HT-29 (cell line): Measurements from ENCODE around the gene FKRP. TPM values are rescaled to one million over a fixed set of nuclear protein-coding genes. Genes with fewer than 3 reads are reported as not detected.

ENCODE experiments used
- DNase-seq: peaks from one replicate; pipeline ENCODE4 v3.0.0-alpha.2; 2015; ENCODE audit warnings: low spot score
- total RNA-seq: library from RNA; depleted of rRNA; stranded (reverse); fragments of >200 nt; shearing (Covaris generic); gene quantifications from 2 replicates; pipeline ENCODE4 v1.2.3, GENCODE V29; 2014

FKRP gene
- total RNA-seq, 1 experiment from 2014 or later: 30.7 TPM

- DNase-seq: no peak
These were observed 13.5 kb upstream of the FKRP start for GRCh38 chr19:46732172-46732938.

DNA sequence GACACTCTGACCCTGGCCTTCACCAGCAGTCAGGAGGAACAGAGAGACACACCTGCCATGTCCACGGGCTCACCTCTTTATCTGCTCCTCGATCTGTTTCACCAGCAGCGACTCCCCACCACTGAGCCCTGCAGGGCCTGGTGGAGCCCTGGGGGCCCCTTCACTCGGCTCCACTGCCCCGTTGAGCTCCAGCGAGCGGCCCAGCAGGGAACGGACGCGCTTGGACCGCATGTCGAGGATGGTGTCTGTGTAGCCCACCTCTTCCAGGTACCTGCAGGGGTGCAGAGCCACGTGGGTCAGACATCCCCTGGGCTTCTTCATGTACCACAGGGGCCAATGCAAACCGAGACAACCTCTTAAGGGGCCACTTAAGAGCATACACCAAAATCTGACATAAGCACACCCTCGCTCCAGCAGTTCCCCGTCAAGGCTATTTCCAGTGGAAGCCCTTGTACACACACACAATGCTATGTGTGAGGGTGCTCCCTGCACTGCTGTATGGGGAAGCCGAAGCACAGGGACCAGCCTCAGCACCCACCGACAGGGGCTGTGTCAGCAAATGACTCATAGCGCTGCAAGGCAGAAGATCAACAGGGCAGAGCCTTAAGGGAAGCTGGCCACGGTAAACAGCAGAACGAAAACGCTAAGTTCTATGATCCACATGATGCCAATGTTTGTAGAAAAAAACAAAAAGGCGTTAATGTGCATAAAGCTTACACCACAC, 12.7 kb upstream of the FKRP start:
- DNase-seq: peak; percentile 51

DNA sequence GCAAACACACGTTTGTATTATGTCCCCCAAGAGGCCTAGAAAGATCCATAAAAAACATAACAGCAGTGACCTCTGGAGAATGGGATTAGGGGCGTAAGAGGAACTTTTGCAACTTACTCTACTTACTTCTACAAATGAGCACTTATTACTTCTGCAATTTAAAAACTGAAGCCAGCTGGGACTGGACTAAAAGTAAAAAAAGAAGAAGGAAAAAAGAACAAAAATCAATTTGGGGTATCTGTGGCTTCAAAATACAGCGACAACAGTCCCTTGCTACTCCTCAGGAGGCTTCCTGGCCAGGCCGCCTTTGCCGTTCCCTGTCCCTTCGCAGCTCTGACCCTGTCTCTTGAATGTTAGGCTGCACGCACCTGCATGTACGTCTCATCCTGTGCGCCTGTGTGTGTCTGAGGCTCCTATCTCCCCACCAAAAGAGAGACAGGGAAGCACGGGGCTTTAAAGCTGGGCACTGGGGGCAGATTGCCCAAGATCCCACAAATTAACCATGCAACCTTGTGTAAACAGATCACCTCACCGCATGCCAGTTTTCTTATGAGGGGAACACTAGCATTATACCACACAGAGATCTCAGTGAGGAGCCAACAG, 12.1 kb upstream of the FKRP start:
- DNase-seq: no peak

GRCh38 chr19:46736531-46737297, 9.1 kb upstream of the FKRP start:
- no peak for DNase-seq

- no peak for DNase-seq
These were observed 8.6 kb upstream of the FKRP start for GRCh38 chr19:46737298-46737654.

DNA sequence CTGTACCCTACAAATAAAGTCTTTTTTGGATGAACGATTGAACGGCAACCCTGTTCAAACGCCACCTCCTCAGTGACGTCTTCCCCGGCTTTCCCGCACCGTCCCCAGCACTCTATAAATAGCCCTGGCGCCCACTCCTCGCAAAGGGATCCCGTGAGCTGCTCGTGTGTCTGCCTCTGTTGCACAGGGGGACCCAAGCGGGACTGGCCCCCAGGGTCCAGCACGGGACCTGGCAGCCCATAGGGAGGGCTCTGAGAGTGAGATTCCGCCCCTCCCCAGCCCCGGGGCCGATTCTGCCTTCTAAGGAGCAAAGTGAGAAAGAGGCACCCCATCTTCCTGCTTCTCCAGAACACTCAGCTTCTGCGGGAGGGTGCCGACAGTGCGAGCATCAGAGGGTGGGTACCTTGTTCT, 8.1 kb upstream of the FKRP start:
- no peak for DNase-seq

DNA sequence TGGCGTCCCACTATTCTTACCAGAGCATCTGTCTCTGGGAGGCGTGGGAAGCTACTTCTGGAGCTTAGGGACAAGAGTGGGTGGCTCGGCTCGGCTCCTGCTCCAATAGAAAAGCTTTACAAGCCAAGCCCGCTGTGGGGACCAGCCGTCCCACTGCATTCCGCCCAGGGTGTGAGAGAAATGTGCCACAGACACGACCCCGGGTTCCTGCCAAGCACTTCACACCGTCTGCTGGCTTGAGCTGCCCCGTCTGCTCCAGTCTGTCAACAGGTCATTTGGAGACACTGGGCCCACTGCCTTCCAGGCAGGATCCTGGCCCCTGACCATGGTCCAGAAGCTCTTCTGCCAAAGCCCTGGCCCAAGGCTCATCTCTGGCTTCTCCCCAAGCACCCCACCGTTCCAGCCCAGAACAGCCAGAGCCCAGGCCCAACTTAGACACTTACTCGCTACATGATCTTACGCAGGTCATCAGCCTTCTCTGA, 6.5 kb upstream of the FKRP start:
- DNase-seq: no peak

GRCh38 chr19:46741447-46741846, 4.4 kb upstream of the FKRP start:
- no peak for DNase-seq

DNA sequence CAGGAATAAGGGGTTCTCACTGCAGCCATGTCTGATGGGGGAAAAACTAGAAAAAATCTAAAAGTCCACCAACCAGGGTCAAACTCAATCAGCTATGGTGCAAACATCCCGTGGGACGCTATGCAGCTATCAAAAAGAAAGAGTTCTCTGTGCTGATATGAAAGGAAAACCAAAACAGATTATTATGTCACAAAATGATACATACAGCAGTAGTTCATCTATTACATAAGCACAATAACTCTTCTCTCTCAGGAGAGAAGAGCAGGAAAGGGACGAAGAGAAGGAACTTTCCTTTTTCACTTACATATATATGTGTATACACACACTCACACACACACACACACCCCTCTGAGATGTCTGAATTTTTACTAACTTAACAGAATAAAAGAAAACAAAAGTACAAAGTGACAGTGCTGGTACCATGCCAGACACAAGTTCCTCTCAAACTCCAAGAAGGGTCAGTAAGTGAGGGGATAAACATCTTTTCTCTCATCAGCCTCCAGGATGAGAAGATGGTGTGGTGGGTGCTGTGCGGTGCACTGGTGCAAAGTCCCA, 2.9 kb upstream of the FKRP start:
- DNase-seq: no peak

GRCh38 chr19:46744005-46744691, 1.7 kb upstream of the FKRP start:
- DNase-seq: no peak

GRCh38 chr19:46745030-46745429, 827 bp upstream of the FKRP start:
- no peak for DNase-seq

DNA sequence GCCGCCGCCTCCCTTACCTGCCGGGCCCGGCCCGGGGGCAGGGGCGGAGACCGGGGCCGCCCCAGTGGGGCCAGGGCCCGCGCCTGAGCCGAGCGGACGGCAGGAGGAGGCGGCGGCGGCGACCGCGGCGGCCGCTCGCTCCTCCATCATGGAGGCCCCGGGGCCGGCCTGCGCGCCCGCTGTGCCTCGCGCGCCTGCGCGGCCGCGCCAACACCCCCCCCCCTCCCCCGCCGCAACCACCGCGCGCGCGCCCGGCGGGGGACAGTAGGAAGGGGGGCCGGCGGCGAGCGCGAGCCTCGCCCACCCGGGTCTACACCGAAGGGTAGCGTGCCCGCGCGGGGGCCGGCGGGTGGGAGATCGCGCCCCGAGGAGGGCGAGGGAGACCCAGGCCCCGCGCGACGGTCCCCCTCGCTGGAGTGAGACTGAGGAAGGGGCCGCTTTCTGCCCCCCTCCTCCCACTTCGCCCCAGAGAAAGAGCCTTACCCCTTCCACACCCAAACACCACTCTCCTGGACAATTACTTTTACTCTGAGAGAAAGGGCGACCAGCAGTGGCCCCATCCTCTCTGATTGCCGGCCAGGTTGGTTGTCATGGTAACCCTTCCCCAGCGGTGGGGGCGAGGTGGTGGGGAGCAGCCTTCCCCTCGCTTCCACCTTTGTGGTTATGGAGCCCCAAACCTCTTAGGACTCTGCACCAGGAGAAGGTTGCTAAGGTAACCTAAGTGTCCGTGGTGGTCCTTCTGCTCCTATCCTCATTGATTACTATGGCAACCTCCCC, 612 bp downstream of the FKRP start, which contains the start of gene STRN4:
STRN4 (minus strand) TSS at position 170 of the 777 bp plus-strand sequence; CDS start at position 150, 20 bp downstream.
- DNase-seq: peak; percentile 64

DNA sequence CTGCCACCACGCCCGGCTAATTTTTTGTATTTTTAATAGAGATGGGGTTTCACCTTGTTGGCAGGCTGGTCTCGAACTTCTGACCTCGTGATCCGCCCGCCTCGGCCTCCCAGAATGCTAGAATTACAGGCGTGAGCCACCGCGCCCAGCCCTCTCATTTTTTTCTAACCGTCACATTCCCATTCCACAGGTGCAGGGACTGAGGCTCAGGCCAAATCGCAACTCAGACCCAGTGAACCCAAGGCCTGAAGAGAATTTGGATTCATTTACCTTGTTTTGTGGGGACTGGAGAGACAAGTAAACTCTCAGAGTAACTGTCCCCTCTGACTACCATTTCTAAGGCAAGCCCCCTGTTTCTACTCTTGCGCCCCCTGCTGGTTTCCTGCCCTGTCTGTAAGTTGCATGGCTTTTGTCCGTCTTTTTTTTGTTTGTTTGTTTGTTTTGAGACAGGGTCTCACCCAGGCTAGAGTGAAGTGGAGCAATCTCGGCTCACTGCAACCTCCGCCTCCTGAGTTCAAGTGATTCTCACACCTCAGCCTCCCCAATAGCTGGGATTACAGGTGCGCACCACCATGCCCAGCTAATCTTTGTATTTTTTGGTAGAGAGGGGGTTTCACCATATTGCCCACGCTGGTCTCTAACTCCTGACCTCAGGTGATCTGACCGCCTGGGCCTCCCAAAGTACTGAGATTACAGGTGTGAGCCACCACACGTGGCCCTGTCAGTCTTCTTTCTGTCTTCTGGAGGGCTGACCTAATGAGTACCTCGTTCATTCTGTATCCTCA, 2.7 kb downstream of the FKRP start:
- peak; percentile 85 for DNase-seq

- peak; percentile 77 for DNase-seq
These were observed 7.7 kb downstream of the FKRP start for GRCh38 chr19:46753420-46754155.

DNA sequence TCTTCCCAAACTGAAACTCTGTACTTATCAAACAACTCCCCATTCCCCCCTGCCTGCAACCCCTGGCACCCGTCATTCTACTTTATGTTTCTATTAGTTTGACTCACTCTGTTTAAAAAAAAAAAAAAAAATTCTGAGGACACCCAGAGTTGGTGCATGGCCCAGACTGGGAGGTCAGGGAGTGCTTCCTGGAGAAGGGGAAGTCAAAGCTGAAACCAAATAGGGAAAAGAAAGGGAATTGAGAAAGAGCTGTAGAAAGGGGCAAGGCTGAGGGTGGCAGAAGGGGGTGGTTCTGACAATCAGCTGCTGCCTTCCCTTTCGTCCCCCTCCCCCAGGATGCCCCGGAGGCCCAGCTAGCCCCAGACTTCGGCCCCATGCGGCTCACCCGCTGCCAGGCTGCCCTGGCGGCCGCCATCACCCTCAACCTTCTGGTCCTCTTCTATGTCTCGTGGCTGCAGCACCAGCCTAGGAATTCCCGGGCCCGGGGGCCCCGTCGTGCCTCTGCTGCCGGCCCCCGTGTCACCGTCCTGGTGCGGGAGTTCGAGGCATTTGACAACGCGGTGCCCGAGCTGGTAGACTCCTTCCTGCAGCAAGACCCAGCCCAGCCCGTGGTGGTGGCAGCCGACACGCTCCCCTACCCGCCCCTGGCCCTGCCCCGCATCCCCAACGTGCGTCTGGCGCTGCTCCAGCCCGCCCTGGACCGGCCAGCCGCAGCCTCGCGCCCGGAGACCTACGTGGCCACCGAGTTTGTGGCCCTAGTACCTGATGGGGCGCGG, 9.4 kb downstream of the FKRP start:
- DNase-seq: no peak

- no peak for DNase-seq
These were observed 10.1 kb downstream of the FKRP start for GRCh38 chr19:46755853-46756543.

DNA sequence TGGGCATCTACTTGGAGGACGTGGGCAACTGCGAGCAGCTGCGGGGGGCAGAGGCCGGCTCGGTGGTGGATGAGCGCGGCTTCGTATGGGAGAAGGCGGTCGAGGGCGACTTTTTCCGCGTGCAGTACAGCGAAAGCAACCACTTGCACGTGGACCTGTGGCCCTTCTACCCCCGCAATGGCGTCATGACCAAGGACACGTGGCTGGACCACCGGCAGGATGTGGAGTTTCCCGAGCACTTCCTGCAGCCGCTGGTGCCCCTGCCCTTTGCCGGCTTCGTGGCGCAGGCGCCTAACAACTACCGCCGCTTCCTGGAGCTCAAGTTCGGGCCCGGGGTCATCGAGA, 10.7 kb downstream of the FKRP start:
- no peak for DNase-seq
